HUES6 (cell line): ENCODE results near the gene LPAR5.

ENCODE experiments used
- H3K27ac ChIP-seq: 2 replicates; pipeline ENCODE4 v1.7.0; 2013; ENCODE audit warnings: low read depth, mild to moderate bottlenecking, low read length, inconsistent platforms
- H3K27me3 ChIP-seq: 2 replicates; pipeline ENCODE4 v1.6.1; 2013; ENCODE audit warnings: low read length; ENCODE audit not compliant: control insufficient read depth, insufficient read depth
- H3K36me3 ChIP-seq: 2 replicates; pipeline ENCODE4 v1.6.1; 2013; ENCODE audit warnings: low read length; ENCODE audit not compliant: control insufficient read depth, insufficient read depth
- H3K4me1 ChIP-seq: 2 replicates; pipeline ENCODE4 v1.6.1; 2013; ENCODE audit warnings: low read length; ENCODE audit not compliant: control insufficient read depth, insufficient read depth
- H3K4me3 ChIP-seq: 2 replicates; pipeline ENCODE4 v1.5.1; 2013; ENCODE audit warnings: low read depth, low read length
- H3K9ac ChIP-seq: one replicate; pipeline ENCODE4 v1.6.1; 2013; ENCODE audit warnings: mild to moderate bottlenecking, low read length
- H3K9me3 ChIP-seq: 2 replicates; pipeline ENCODE4 v1.6.1; 2013; ENCODE audit warnings: low read depth, low read length; ENCODE audit not compliant: control insufficient read depth, insufficient read depth

Gene LPAR5

DNA sequence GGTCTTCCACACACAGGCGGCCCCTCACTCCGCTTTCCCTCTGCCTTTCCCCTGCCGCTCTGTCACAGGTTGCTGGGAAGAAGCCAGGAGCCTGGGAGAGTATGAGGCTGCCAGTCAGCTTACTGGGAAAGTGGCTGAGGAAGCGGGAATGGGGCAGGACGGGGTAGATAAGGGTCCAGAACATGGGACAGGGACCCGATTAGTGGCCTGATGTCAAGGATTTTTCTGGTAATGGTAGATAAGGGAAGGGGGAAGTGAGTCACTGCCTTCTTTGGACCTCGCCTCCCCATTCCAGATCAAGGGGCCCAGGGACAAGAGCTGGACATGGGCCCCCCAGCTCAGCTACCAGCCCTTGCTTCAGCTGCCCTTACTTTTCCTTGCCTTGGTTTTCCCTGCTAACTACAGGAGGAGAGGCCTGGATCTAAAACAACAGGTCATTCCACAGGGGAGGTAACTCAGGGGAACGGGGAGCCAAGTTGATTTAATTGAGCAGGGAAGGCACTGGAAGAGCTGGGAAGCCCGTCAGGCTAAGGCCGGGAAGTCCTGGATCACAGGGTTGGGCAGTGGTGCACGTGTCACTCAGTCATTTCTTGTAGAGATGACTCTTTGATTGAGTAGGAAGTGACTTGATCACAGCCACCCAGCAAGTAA is 3.5 kb upstream of the LPAR5 start:
- Histone ChIP-seq H3K36me3 (no peaks in the 10 kb centered on the region), H3K9ac (no peak overlapping the region), H3K4me3 (no peak overlapping the region), H3K27me3 (peaks cover 7% of the 10 kb centered on the region; the same call in 1 of the 2 replicates), H3K9me3 (no peaks in the 10 kb centered on the region), H3K27ac (no peak overlapping the region), H3K4me1 (peaks cover 16% of the 10 kb centered on the region; the same call in 1 of the 2 replicates)

DNA sequence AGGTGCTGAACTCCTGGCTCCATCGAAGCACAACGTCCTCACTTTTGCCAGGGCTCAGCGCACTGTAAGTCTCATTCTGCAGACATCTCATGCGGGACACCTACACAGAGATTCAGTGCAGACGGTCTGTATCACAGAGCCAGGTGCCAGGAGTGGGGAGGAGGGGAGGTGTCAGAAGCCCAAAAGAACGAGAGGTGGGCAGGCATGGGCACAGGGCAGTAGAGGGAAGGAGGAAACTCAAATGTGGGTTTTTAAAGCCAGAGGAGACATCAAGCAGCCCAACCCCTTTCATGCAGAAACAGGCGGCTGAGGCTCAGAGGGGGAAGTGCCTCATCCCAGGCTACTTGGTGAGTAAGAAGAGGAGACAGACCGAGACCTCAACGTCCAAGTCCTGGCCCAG is 2.5 kb upstream of the LPAR5 start:
- H3K9ac ChIP-seq = no peak overlapping the region
- no peaks in the 10 kb centered on the region for H3K9me3 ChIP-seq
- peaks cover 16% of the 10 kb centered on the region; the same call in 1 of the 2 replicates for H3K4me1 ChIP-seq
- no peak overlapping the region for H3K27ac ChIP-seq
- H3K4me3 ChIP-seq = no peak overlapping the region
- H3K36me3 ChIP-seq = no peaks in the 10 kb centered on the region
- H3K27me3 ChIP-seq = peaks cover 7% of the 10 kb centered on the region; the same call in 1 of the 2 replicates

GRCh38 chr12:6635375-6635855 is 344 bp downstream of the LPAR5 start:
- Histone ChIP-seq H3K27me3 (no peaks in the 10 kb centered on the region), H3K4me3 (peak overlapping the region; percentile 36; the same call in 1 of the 2 replicates), H3K9me3 (no peaks in the 10 kb centered on the region), H3K27ac (no peak overlapping the region), H3K9ac (no peak overlapping the region), H3K4me1 (peaks cover 27% of the 10 kb centered on the region; the same call in 1 of the 2 replicates), H3K36me3 (no peaks in the 10 kb centered on the region)

DNA sequence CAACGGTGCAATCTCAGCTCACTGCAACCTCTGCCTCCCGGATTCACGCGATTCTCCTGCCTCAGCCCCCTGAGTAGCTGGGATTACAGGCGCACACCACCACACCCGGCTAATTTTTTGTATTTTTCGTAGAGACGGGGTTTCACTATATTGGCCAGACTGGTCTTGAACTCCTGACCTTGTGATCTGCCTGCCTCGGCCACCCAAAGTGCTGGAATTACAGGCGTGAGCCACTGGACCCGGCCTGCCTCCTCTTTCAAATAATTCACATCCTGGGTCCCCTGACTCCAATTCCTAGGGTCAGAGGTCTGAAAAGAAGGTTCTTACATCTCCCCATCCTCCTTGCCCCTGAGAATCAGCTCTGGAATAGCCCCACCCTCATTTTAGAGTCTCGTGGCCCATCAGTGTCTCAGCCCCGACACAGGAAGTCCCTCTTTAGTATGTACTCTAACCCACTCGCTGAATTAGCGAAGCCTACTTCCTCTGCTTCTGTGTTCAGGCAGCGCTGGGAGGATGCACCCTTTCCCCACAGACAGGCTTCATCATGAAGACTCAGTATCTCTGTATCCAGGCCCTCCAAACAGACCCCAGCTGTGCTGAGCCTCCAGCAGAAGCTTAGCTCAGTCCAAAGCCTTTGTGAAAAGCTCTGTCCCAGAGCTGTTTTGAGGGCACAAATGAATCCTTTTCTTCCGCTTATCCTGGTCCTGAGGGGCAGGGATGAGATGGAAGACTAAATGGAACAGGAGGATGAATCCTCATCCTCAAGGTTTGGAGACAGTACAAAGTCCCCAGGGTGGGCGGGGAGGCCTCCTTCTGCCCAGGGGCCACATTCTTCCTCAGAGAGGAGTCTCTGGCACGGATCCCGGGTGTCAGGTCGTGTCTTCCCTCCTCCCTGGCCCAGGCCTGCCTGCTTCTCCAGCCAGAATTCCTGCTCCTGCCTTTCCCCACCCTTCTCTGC is 3.5 kb downstream of the LPAR5 start:
- H3K4me3 ChIP-seq = no peak overlapping the region
- H3K4me1 ChIP-seq = peaks cover 27% of the 10 kb centered on the region; the same call in 1 of the 2 replicates
- H3K27me3 ChIP-seq = no peaks in the 10 kb centered on the region
- H3K9me3 ChIP-seq = no peaks in the 10 kb centered on the region
- peak overlapping the region; percentile 17 for H3K9ac ChIP-seq
- H3K36me3 ChIP-seq = no peaks in the 10 kb centered on the region
- no peak overlapping the region for H3K27ac ChIP-seq

- Histone ChIP-seq H3K4me3 (no peak overlapping the region), H3K9me3 (no peaks in the 10 kb centered on the region), H3K36me3 (no peaks in the 10 kb centered on the region), H3K27me3 (no peaks in the 10 kb centered on the region), H3K9ac (no peak overlapping the region), H3K4me1 (peaks cover 27% of the 10 kb centered on the region; the same call in 1 of the 2 replicates), H3K27ac (no peak overlapping the region)
These were observed 4.2 kb downstream of the LPAR5 start for GRCh38 chr12:6631549-6631961.

DNA sequence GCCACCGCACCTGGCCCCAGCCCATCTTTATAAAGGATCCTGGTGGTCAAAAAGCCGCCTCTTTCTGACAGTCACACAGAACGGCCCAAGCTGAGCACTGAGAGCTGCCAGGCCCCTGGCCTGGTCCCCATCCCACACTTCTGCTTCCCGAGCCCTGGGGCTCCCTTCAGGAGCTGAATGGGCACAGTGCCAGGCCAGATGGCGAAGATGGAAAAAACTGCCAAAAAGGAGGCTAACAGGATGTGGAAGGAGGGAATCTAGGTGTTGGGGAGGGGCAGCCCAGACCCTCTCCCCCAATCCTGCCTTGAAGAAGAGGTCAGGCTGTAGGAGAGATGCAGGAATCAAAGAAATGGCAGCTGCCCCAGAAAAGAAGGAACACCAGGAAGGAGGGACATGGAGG is 5.0 kb downstream of the LPAR5 start:
- Histone ChIP-seq H3K4me1 (peaks cover 19% of the 10 kb centered on the region; the same call in 1 of the 2 replicates), H3K36me3 (no peaks in the 10 kb centered on the region), H3K9ac (no peak overlapping the region), H3K27ac (no peak overlapping the region), H3K4me3 (no peak overlapping the region), H3K27me3 (no peaks in the 10 kb centered on the region), H3K9me3 (no peaks in the 10 kb centered on the region)

- no peak overlapping the region for H3K27ac ChIP-seq
- peaks cover 7% of the 10 kb centered on the region; the same call in 1 of the 2 replicates for H3K4me1 ChIP-seq
- no peak overlapping the region for H3K9ac ChIP-seq
- H3K9me3 ChIP-seq = no peaks in the 10 kb centered on the region
- H3K4me3 ChIP-seq = no peak overlapping the region
- no peaks in the 10 kb centered on the region for H3K27me3 ChIP-seq
- no peaks in the 10 kb centered on the region for H3K36me3 ChIP-seq
These were observed 8.1 kb downstream of the LPAR5 start for GRCh38 chr12:6627616-6628015.

GRCh38 chr12:6626654-6627283 is 9.0 kb downstream of the LPAR5 start:
- no peaks in the 10 kb centered on the region for H3K27me3 ChIP-seq
- no peak overlapping the region for H3K27ac ChIP-seq
- no peaks in the 10 kb centered on the region for H3K36me3 ChIP-seq
- no peak overlapping the region for H3K4me3 ChIP-seq
- no peaks in the 10 kb centered on the region for H3K9me3 ChIP-seq
- H3K9ac ChIP-seq = no peak overlapping the region
- H3K4me1 ChIP-seq = peaks cover 3% of the 10 kb centered on the region; the same call in 1 of the 2 replicates

GRCh38 chr12:6620885-6621274 is 14.9 kb downstream of the LPAR5 start:
- no peaks in the 10 kb centered on the region for H3K36me3 ChIP-seq
- H3K27me3 ChIP-seq = peaks cover 22% of the 10 kb centered on the region
- H3K27ac ChIP-seq = no peak overlapping the region
- peak overlapping the region; percentile 18; the same call in 1 of the 2 replicates for H3K4me3 ChIP-seq
- H3K9me3 ChIP-seq = no peaks in the 10 kb centered on the region
- H3K9ac ChIP-seq = no peak overlapping the region
- peaks cover 6% of the 10 kb centered on the region; the same call in 1 of the 2 replicates for H3K4me1 ChIP-seq

- Histone ChIP-seq H3K27me3 (peaks cover 22% of the 10 kb centered on the region), H3K4me3 (peak overlapping the region; percentile 49; the same call in 1 of the 2 replicates), H3K36me3 (no peaks in the 10 kb centered on the region), H3K27ac (no peak overlapping the region), H3K9me3 (no peaks in the 10 kb centered on the region), H3K4me1 (peaks cover 10% of the 10 kb centered on the region), H3K9ac (peak overlapping the region; percentile 20)
These were observed 15.4 kb downstream of the LPAR5 start for GRCh38 chr12:6620137-6620884.
